ENCODE results near the gene GOSR1.

DNA sequence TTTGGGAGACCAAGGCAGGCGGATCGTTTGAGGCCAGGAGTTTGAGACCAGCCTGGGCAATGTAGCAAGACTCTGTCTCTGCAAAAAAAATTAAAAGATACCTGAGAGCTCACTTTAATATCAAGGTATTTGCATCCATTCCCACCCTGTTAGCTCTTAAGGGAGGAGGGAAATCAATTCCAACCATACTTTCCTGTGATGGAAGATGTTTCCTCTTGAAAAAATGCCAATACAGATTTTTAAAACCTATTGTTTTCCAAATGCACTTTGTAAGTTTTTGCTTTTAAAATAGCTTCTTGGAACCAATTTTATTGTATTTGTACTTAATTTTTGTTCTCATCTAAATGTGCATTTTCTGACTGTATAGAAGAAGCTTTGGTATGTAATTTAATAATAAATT is 49.2 kb downstream of the GOSR1 start:
- no peak for TF ChIP-seq POLR2A (IDR thresholded peaks at IDR 0.05; ENCODE audit: low read depth, low read length)
- no peak for TF ChIP-seq POLR2AphosphoS5 (IDR thresholded peaks at IDR 0.05; ENCODE audit: low read depth, low read length)
- no peak for TF ChIP-seq PAX5 (IDR thresholded peaks at IDR 0.05; ENCODE audit: insufficient read depth, low read length, severe bottlenecking)
- no peak for TF ChIP-seq TAF1 (IDR thresholded peaks at IDR 0.05; ENCODE audit: low read depth, low read length)
- TF ChIP-seq SPI1 (IDR thresholded peaks at IDR 0.05; ENCODE audit: low read depth, low read length): no peak
